ENCODE measurements around the gene POLR3B.
"Not testable (repeated sequence)": the region's sequence is repeated elsewhere in the genome, so short reads cannot be mapped to it uniquely, and the experiment has no call there.

POLR3B gene

GRCh38 chr12:106342397-106343213 is 14.9 kb upstream of the POLR3B start:
- no peak for DNase-seq (ENCODE audit: low spot score)

DNA sequence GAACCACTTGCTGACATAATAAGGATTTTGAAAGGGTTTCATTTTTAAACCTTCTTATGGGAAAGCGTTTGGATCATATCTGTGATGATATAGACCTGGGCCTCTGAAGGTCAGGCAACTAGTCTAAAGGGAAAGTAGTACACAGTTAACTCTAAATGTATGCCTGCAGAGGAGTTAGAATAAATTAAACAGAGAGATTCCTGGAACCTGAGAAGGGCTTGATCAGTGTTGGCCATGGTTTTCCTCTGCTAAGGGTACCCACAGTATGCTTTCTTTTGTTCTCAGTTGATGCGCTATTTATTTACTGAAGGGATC is 14.4 kb upstream of the POLR3B start:
- DNase-seq (ENCODE audit: low spot score), result no peak

GRCh38 chr12:106344131-106344530 is 13.4 kb upstream of the POLR3B start:
- DNase-seq (ENCODE audit: low spot score), result no peak

DNA sequence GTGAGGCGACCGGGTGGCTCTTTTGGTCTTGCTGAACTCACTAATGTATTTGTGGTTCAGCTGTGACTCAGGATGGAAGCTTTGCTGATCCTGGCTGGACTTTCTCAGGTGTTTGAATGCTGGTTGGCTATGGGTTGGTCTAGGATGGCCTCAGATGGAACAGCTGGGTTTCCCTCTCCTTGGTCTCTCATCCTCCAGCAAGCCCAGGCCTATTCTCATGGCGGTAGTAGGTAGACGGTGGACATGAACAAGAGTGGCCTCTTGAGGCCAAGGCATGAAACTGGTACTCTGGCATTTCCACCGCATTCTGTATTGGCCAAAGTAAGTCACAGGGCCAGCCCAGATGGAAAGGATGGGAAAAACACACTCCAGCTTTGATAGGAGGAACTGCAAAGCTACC is 11.8 kb upstream of the POLR3B start:
- peak; percentile 34 for DNase-seq (ENCODE audit: low spot score)

GRCh38 chr12:106348411-106348810 is 9.1 kb upstream of the POLR3B start:
- no peak for DNase-seq (ENCODE audit: low spot score)

DNA sequence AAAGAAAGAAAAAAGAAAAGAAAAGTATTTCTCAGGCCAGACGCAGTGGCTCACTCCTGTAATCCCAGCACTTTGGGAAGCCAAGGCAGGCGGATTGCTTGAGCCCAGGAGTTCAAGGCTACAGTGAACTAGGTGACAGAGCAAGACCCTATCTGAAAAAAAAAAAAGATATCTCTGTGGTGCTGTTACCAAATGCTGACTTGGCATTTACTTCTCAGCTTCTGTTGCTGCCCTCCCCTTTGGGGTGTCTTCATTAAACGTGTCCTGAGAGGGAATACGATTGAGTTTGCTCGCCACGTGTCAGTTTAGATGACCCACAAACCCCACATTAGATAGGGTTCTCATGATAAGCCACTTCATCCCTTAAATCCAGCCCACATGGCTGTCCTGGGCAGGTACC is 4.4 kb upstream of the POLR3B start:
- DNase-seq (ENCODE audit: low spot score), result no peak

DNA sequence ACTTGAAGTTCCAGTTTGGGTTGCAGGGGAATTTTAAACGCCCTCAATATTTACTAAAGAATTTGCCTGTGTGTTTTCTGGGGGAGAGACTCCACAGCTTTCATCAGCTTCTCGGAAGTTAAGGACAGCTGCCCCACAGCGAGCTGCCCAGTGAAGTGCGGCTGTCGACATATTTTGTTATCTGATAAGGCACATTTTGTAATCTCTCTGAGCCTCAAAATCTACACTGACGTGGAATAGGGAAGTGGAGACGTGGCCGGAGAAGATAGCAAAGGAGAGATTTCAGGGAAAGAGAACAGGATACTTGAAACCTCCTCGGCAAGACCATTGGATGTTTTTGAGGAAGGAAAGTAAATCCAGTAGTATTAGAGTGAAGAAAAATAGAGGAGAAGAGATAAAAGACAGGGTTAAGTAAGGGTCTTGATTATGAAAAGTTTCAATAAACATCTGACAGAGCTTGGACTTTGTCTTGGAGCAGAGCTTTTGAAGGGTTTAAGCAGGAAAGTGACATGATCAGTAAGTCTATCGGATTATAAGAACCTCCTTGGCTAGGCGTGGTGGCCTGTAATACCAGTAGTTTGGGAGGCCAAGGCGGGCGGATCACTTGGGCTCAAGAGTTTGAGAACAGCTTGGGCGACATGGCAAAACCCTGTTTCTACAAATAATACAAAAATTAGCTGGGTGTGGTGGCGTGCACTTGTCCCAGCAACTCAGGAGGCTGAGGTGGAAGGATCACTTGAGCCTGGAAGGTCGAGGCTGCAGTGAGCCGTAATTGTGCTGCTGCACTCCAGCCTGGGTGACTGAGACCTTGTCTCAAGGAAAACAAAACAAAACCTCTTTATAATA is 1.1 kb downstream of the POLR3B start:
- no peak for DNase-seq (ENCODE audit: low spot score)

GRCh38 chr12:106359646-106360399 is 2.3 kb downstream of the POLR3B start:
- no peak for DNase-seq (ENCODE audit: low spot score)

DNA sequence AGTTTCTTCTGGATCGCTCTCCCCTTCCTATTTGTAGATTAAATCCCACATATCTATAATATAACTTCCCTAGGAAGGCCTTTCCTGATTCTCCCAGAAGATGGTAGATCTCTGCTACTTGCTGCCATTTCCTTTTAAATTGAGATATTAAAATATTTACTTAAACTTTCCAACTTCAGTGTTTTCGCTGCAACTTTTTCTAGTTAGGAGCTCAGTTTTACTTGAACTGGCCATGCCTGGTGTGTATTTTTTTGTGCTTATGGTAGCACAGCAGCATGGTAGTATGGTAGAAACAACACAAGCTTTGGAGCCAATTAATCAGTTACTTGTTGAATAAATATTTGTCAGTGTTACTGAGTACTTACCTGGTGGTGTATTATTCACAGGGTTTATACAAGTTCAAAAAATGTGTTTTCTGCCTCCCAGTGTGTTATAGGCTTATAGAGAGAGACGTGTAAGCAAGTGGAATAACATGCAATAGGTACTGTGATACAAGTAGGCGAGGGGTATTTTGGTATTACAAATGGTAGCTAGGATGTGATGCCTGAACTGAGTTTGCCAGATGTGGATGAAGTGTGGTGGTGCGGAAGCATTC is 2.9 kb downstream of the POLR3B start:
- DNase-seq (ENCODE audit: low spot score), result no peak

DNA sequence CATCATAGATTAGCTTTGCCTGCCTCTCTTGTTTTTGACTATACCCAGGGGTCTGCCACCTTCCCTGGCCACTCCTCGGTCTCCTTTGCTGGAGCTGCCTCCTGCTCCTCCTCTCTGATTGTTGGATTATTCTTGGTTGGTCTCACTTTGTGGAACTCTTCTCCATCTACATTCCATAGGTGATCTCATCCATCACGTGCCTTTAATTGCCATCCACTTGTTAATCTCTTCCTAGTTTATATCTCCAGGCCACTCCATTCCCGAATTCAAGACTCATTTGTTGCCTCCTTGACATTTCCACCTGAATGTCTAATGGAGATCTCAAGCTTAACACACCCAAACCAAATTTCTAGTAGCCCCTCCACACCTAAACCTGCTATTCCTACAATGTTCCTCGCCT is 5.4 kb downstream of the POLR3B start:
- DNase-seq (ENCODE audit: low spot score), result no peak

DNA sequence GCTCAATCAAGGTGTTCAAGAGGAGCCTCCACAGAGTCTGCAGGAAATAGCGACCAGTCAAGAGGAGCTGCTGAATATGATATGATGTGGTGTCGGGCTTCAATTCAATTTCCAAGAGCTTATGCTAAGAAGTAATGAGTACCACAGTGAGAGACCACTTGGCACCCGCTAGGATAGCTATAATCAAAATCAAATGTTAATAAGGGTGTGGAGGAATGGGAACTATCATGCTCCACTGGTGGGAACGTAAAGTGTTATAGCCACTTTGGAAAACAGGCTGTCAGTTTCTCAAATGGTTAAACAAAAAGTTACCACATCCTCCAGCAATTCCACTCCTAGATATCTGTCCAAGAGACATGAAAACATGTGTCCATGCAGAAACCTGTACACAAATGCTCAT is 6.7 kb downstream of the POLR3B start:
- DNase-seq (ENCODE audit: low spot score), result no peak

DNA sequence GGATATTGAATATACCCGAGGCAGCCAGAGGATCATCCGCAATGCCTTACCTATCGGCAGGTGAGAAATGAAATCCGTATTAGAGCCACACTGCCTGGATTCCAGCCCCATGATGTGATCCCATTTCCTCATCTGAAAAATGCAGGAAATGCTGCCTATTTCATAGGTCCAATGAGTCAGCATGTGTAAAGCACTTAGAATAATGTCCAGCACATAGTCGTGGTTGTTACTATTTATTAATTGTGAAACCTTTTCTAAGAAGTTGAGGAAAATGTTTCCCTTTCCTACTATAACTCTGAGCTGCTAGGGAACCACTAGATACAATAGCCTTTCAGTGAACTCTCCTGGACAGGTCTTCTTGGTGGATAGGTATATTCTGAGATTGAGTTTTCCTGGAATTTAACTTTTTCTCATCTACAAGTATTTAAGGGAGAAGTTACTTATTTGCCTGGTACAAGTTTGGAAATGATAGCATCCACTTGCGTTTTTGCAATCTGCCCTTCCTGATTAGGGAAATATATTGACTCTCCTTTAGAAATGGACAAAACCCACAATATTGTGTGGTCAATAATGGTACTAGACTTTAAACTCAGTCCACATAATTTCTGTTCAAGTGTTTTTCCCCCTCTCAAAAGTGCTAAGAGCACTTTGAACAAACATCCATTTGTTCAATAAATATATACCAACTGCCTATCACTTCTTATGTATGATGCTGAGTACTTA is 12.2 kb downstream of the POLR3B start:
- no peak for DNase-seq (ENCODE audit: low spot score)

DNA sequence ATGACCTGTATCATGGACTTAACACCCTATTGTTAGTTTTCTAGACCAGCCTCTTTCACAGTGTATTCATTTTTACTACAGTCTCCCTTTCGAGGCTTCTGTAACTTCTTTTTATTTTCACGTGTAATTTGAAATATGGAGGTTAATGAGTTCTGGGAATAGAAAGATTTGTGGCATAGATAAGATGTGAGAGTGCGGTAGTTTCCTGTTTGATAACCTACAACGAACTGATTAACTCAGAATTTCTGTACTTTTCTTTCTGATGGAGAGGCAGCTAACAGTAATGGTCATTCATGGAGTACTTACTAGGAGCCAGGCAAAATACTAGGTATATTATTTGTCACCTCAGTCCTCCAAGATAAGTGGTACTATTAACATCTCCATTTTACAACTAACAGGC is 21.2 kb downstream of the POLR3B start:
- no peak for DNase-seq (ENCODE audit: low spot score)

GRCh38 chr12:106380954-106381353 is 23.4 kb downstream of the POLR3B start:
- DNase-seq (ENCODE audit: low spot score), result no peak

- DNase-seq (ENCODE audit: low spot score), result not testable (repeated sequence)
These were observed 24.3 kb downstream of the POLR3B start for GRCh38 chr12:106381866-106382265.

GRCh38 chr12:106386813-106387535 is 29.4 kb downstream of the POLR3B start:
- DNase-seq (ENCODE audit: low spot score), result no peak

- DNase-seq (ENCODE audit: low spot score), result no peak
These were observed 30.4 kb downstream of the POLR3B start for GRCh38 chr12:106387848-106388377.

DNA sequence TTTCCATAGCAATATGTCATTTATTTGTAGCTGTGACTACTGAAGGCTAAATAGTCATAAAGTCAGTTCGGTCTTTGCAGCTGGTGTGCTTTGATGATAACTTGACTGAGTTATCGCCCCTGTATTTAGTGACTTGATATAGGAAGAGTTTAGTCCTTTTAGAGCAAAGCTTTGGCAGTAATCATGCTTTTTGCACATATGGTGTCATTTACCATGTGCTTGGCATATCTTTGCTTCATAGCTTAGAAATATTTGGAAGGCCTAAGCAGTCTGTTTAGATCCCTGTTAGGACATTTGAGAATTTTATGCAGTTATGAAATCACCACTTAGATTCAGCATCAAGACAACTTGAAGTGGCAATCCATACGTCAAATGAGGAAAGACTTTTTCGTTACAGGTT is 31.6 kb downstream of the POLR3B start:
- no peak for DNase-seq (ENCODE audit: low spot score)

DNA sequence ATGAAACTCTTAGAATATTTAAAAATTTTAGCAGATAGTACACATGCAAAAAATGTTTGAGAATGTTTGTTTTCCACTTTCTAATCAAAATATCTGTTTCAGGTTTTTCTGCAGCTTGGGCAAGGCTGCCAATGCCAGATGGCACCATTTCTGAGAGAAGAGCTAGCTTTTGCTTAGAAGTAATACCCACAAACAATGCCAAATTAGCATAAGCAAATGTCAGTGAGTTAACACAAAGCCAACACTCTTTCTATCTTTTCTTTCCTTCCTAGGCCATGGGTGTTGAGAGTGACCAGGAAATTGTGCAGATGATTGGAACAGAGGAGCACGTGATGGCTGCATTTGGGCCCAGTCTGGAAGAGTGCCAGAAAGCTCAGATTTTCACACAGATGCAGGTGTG is 35.2 kb downstream of the POLR3B start:
- no peak for DNase-seq (ENCODE audit: low spot score)

DNA sequence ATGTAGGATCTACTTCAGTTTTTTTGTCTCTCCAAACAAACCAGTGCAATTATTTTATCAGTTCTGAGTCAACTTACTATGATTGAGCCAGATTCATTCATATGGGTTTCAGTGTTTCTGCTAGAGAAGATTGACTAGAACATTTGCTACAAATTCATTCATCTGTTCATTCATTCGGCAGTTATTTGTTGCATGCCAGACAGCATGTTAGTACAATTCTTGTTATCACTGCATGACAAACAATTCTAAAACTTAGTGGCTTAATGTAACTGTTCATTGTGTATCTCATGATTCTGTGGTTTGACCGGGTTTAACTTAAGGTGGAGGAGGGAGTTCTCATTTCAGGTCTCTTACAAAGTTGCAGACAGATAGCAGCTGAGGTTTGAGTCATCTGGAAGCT is 52.3 kb downstream of the POLR3B start:
- DNase-seq (ENCODE audit: low spot score), result no peak

DNA sequence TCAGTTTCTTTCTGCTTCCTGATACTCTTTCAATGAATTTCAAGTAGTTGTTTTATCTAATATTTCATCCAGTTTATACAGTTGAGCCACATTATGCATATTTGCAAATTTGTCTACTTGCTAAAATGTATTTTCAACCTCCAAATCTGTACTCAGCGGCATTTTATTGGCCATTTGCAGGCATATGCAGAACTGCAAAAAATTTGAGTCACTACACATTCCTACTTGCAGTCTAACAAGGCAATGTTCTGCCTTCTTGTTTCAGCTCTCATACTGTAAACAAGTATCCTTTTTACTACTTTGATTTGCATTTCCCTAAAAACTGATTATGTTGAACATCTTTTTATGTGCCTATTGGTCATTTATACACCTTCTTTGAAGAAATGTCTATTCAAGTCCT is 55.0 kb downstream of the POLR3B start:
- DNase-seq (ENCODE audit: low spot score), result no peak
